Measurements from ENCODE around the gene CNTN4.

DNA sequence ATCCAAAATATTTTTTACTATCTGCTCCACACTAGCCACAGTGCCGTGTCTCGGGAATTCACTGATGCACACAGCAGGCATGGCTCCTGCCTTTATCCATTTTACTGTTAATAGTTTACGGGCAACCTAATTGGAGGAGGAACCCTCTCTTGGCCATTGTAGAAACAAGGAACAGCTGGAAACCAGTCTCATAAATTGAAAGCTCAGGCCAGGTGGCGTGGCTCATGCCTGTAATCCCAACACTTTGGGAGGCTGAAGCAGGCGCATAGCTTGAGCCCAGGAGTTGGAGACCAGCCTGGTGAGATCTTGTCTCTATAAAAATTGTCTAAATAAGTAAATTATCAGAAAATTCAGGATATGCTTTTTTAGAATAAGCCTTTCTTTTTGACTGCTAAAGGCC, 972.5 kb downstream of the CNTN4 start:
- TF ChIP-seq ZNF274 (IDR thresholded peaks at IDR 0.05; ENCODE audit: borderline replicate concordance, extremely low read depth, low read length) (no peak), TAF1 (IDR thresholded peaks at IDR 0.05; ENCODE audit: low read depth, low read length) (no peak), GABPA (IDR thresholded peaks at IDR 0.05; ENCODE audit: borderline replicate concordance, insufficient read depth, low read length) (no peak), SP2 (IDR thresholded peaks at IDR 0.05; ENCODE audit: low read length) (no peak), CBX5 (IDR thresholded peaks at IDR 0.05; ENCODE audit: low read depth, low read length) (no peak), SIN3A (conservative IDR thresholded peaks at IDR 0.05 in 1 of 2, IDR thresholded peaks at IDR 0.05 in 1 of 2; ENCODE audit: low read depth in 1 of 2, low read length in 2 of 2) (no peak), EZH2 (IDR thresholded peaks at IDR 0.05; ENCODE audit: low read depth, low read length, severe bottlenecking) (no peak)
- TF ChIP-seq, protein P1, sequence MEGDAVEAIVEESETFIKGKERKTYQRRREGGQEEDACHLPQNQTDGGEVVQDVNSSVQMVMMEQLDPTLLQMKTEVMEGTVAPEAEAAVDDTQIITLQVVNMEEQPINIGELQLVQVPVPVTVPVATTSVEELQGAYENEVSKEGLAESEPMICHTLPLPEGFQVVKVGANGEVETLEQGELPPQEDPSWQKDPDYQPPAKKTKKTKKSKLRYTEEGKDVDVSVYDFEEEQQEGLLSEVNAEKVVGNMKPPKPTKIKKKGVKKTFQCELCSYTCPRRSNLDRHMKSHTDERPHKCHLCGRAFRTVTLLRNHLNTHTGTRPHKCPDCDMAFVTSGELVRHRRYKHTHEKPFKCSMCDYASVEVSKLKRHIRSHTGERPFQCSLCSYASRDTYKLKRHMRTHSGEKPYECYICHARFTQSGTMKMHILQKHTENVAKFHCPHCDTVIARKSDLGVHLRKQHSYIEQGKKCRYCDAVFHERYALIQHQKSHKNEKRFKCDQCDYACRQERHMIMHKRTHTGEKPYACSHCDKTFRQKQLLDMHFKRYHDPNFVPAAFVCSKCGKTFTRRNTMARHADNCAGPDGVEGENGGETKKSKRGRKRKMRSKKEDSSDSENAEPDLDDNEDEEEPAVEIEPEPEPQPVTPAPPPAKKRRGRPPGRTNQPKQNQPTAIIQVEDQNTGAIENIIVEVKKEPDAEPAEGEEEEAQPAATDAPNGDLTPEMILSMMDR (IDR thresholded peaks at IDR 0.05; ENCODE audit: control extremely low read depth in 1 of 3, insufficient read depth in 1 of 3, low read depth in 1 of 3, low read length in 3 of 3): no peak
